Small intestine (tissue), 16 donors: ENCODE results near the gene GLRX3. TPM values are rescaled to one million over a fixed set of nuclear protein-coding genes. Genes with fewer than 3 reads are reported as not detected.
"Not testable (repeated sequence)": the region's sequence is repeated elsewhere in the genome, so short reads cannot be mapped to it uniquely, and the experiment has no call there.

ENCODE experiments used
- DNase-seq, 2 donors: peaks; one replicate each; pipeline versions ENCODE4 v3.0.0 to v3.0.0-alpha.2; 2013
- FAIRE-seq: peaks from 2 replicates; lab custom pipeline; 2012; peaks lifted over from hg19 to GRCh38; lab: Jason Lieb, UNC
- H3K27ac ChIP-seq, 3 donors: one replicate each; pipeline ENCODE4 v1.5.1; 2013; ENCODE audit warnings: low read length in 2 of 3, mild to moderate bottlenecking in 2 of 3, control low read depth in 1 of 3, inconsistent platforms in 1 of 3, low read depth in 1 of 3, moderate library complexity in 1 of 3
- H3K27me3 ChIP-seq, 3 donors: one replicate each; pipeline ENCODE4 v1.6.1; 2013; ENCODE audit warnings: low read length in 3 of 3, inconsistent platforms in 1 of 3; ENCODE audit not compliant: control insufficient read depth in 3 of 3, insufficient read depth in 3 of 3
- H3K36me3 ChIP-seq, 3 donors: one replicate each; pipeline ENCODE4 v1.6.1; 2013; ENCODE audit warnings: low read length in 3 of 3, inconsistent platforms in 1 of 3, low read depth in 1 of 3, mild to moderate bottlenecking in 1 of 3, moderate library complexity in 1 of 3; ENCODE audit not compliant: control insufficient read depth in 3 of 3, insufficient read depth in 2 of 3
- H3K4me1 ChIP-seq, 3 donors: one replicate each; pipeline ENCODE4 v1.6.1; 2013; ENCODE audit warnings: low read length in 2 of 3, inconsistent platforms in 1 of 3, low read depth in 1 of 3, mild to moderate bottlenecking in 1 of 3, moderate library complexity in 1 of 3; ENCODE audit not compliant: control insufficient read depth in 3 of 3, insufficient read depth in 2 of 3
- H3K4me3 ChIP-seq, 3 donors: one replicate each; pipeline ENCODE4 v1.5.1; 2013; ENCODE audit warnings: low read length in 3 of 3, control low read depth in 1 of 3, inconsistent platforms in 1 of 3, low read depth in 1 of 3, mild to moderate bottlenecking in 1 of 3, moderate library complexity in 1 of 3
- H3K9me3 ChIP-seq, 2 donors: one replicate each; pipeline ENCODE4 v1.6.1; 2013; ENCODE audit warnings: low read depth in 1 of 2, low read length in 1 of 2; ENCODE audit not compliant: control insufficient read depth in 2 of 2, insufficient read depth in 1 of 2
- whole genome bisulfite sequencing, 3 donors: extraction: QIAGEN DNeasy Blood & Tissue Kit; methylation state at CpG; one replicate each; pipeline ENCODE4 v1.1.7; 2013; 5-methylcytosine and 5-hydroxymethylcytosine counted together
- long read RNA-seq, 10 donors: transcript quantifications; one replicate each; lab custom pipeline, GENCODE V29; 2026
- polyA plus RNA-seq, 4 donors: library from polyadenylated mRNA; stranded (reverse) in 3 of 4; unstranded in 1 of 4; fragments of 200-250 nt in 3 of 4; fragments of 120-200 nt in 1 of 4; gene quantifications; one replicate each; pipeline versions ENCODE4 v1.2.1 to v1.2.3, GENCODE V29; 2013
- donor health status: healthy with polysubstance abuse.
- donor health status: control.
- donor health status: control.
- donor health status: Bipolar disorder and iron deficiency.
- donor health status: healthy.

The GLRX3 gene
- polyA plus RNA-seq, result 10 to 100 TPM; 51.3 to 66.9 (median 59.3) TPM
- long read RNA-seq, donor 1, transcript GLRX3-202 (12 exons, 3,827 nt), result minor isoform, 13 of 89 reads
- long read RNA-seq, donor 1, transcript GLRX3-201 (11 exons, 1,302 nt), result major isoform, 35 of 89 reads
- long read RNA-seq, donor 1, partial matches to known transcripts, result 37 of 89 reads
- long read RNA-seq, donor 1, other reads (novel, unspliced or antisense), result 0 of 89 reads
- long read RNA-seq, donor 2, transcript GLRX3-201 (11 exons, 1,302 nt), result major isoform, 5 of 7 reads
- long read RNA-seq, donor 2, partial matches to known transcripts, result 0 of 7 reads
- long read RNA-seq, donor 2, other reads (novel, unspliced or antisense), result 0 of 7 reads
- long read RNA-seq, donor 3, transcript GLRX3-201 (11 exons, 1,302 nt), result major isoform, 15 of 49 reads
- long read RNA-seq, donor 3, partial matches to known transcripts, result 32 of 49 reads
- long read RNA-seq, donor 3, other reads (novel, unspliced or antisense), result 0 of 49 reads
- long read RNA-seq, donor 4, partial matches to known transcripts, result 0 of 2 reads
- long read RNA-seq, donor 4, other reads (novel, unspliced or antisense), result 0 of 2 reads
- long read RNA-seq, donor 5, partial matches to known transcripts, result 0 of 6 reads
- long read RNA-seq, donor 5, other reads (novel, unspliced or antisense), result 0 of 6 reads
- long read RNA-seq, donor 6, transcript GLRX3-201 (11 exons, 1,302 nt), result major isoform, 22 of 44 reads
- long read RNA-seq, donor 6, partial matches to known transcripts, result 17 of 44 reads
- long read RNA-seq, donor 6, other reads (novel, unspliced or antisense), result 0 of 44 reads
- long read RNA-seq, donor 7, result 0 reads
- long read RNA-seq, donor 8, partial matches to known transcripts, result 0 of 5 reads
- long read RNA-seq, donor 8, other reads (novel, unspliced or antisense), result 0 of 5 reads
- long read RNA-seq, donor 9, partial matches to known transcripts, result 14 of 20 reads
- long read RNA-seq, donor 9, other reads (novel, unspliced or antisense), result 0 of 20 reads
- long read RNA-seq, donor 10, transcript GLRX3-201 (11 exons, 1,302 nt), result major isoform, 28 of 50 reads
- long read RNA-seq, donor 10, partial matches to known transcripts, result 16 of 50 reads
- long read RNA-seq, donor 10, other reads (novel, unspliced or antisense), result 0 of 50 reads

GRCh38 chr10:130136226-130137089 lies at the start of gene GLRX3:
Gene GLRX3, plus strand, starts transcription at chr10:130136391. Its CDS starts 30 bp downstream, at chr10:130136421.
- peaks cover 0 to 1% (median 0%) of the 10 kb centered on the region in 3 donors for H3K27me3 ChIP-seq
- no peaks in the 10 kb centered on the region for H3K9me3 ChIP-seq
- H3K4me3 ChIP-seq, result peak within 1 kb of the TSS; percentile 65 to 98 (median 96)
- peaks cover 2 to 21% (median 8%) of the 10 kb centered on the region in 3 donors for H3K4me1 ChIP-seq
- FAIRE-seq (no peak), DNase-seq (peak; percentile 82 to 95)
- H3K36me3 ChIP-seq, result peaks cover 0 to 10% (median 0%) of the 10 kb centered on the region in 3 donors
- WGBS, 3 donors, result 1% methylated on average over 48 to 96 of the region's 96 CpGs
- peak within 1 kb of the TSS; percentile 58 to 94 (median 69) for H3K27ac ChIP-seq

- not testable (repeated sequence) for H3K4me1 ChIP-seq, H3K36me3 ChIP-seq, H3K27ac ChIP-seq, FAIRE-seq, H3K27me3 ChIP-seq, DNase-seq, H3K4me3 ChIP-seq, H3K9me3 ChIP-seq
- 76 to 85% (median 80%) methylated on average over 5 of the region's 5 CpGs for WGBS, 3 donors
Measured at GRCh38 chr10:130090565-130090964, 45.6 kb upstream of the GLRX3 start.

- no peak overlapping the region for H3K27ac ChIP-seq
- H3K9me3 ChIP-seq, result no peaks in the 10 kb centered on the region
- no peaks in the 10 kb centered on the region for H3K4me1 ChIP-seq
- H3K4me3 ChIP-seq, result no peak overlapping the region
- no peaks in the 10 kb centered on the region for H3K36me3 ChIP-seq
- DNase-seq (no peak), FAIRE-seq (no peak)
- 93 to 96% (median 94%) methylated on average over 6 of the region's 6 CpGs for WGBS, 3 donors
- H3K27me3 ChIP-seq, result no peaks in the 10 kb centered on the region
Measured at GRCh38 chr10:130099344-130099743, 36.8 kb upstream of the GLRX3 start.

- Histone ChIP-seq H3K27me3 (no peaks in the 10 kb centered on the region), H3K27ac (no peak overlapping the region), H3K4me3 (no peak overlapping the region), H3K4me1 (peaks cover 2 to 5% (median 3%) of the 10 kb centered on the region in 3 donors), H3K9me3 (no peaks in the 10 kb centered on the region), H3K36me3 (peaks cover 0 to 3% (median 0%) of the 10 kb centered on the region in 3 donors)
- DNase-seq (no peak), FAIRE-seq (no peak)
- WGBS, 3 donors, result 82 to 95% (median 88%) methylated on average over 24 of the region's 24 CpGs
Measured at GRCh38 chr10:130105724-130106123, 30.5 kb upstream of the GLRX3 start.

GRCh38 chr10:130108146-130108545 lies 28.0 kb upstream of the GLRX3 start:
- H3K4me3 ChIP-seq, H3K27ac ChIP-seq, DNase-seq, H3K27me3 ChIP-seq, H3K9me3 ChIP-seq, FAIRE-seq, H3K36me3 ChIP-seq, H3K4me1 ChIP-seq: not testable (repeated sequence)
- WGBS, 3 donors, result 69 to 79% (median 75%) methylated on average over 7 to 8 of the region's 8 CpGs

GRCh38 chr10:130108934-130109604 lies 27.1 kb upstream of the GLRX3 start:
- no peaks in the 10 kb centered on the region for H3K27me3 ChIP-seq
- H3K4me3 ChIP-seq, result peak overlapping the region in 2 of 3 donors; percentile 69 to 96
- H3K4me1 ChIP-seq, result peaks cover 2 to 5% (median 3%) of the 10 kb centered on the region in 3 donors
- FAIRE-seq (no peak), DNase-seq (no peak)
- H3K9me3 ChIP-seq, result no peaks in the 10 kb centered on the region
- peaks cover 0 to 3% (median 0%) of the 10 kb centered on the region in 3 donors for H3K36me3 ChIP-seq
- 44 to 49% (median 49%) methylated on average over 6 of the region's 6 CpGs for WGBS, 3 donors
- no peak overlapping the region for H3K27ac ChIP-seq

- 0 to 1% (median 1%) methylated on average over 9 of the region's 9 CpGs for WGBS, 3 donors
- H3K27ac ChIP-seq, result peak overlapping the region; percentile 87 to 99 (median 91)
- DNase-seq (peak; percentile 87 to 95), FAIRE-seq (no peak)
- peaks cover 0 to 3% (median 0%) of the 10 kb centered on the region in 3 donors for H3K36me3 ChIP-seq
- H3K4me3 ChIP-seq, result peak overlapping the region; percentile 67 to 96 (median 69)
- no peaks in the 10 kb centered on the region for H3K9me3 ChIP-seq
- H3K27me3 ChIP-seq, result no peaks in the 10 kb centered on the region
- H3K4me1 ChIP-seq, result peaks cover 2 to 5% (median 3%) of the 10 kb centered on the region in 3 donors
Measured at GRCh38 chr10:130109796-130110245, 26.4 kb upstream of the GLRX3 start.
